ENCODE results near the gene CEACAM3. TPM values are rescaled to one million over a fixed set of nuclear protein-coding genes. Genes with fewer than 3 reads are reported as not detected.
A peak's percentile ranks its signal among the peaks of the same experiment; 100 is the strongest.
"Not testable (repeated sequence)": the region's sequence is repeated elsewhere in the genome, so short reads cannot be mapped to it uniquely, and the experiment has no call there.

CEACAM3 gene
- total and polyA plus RNA-seq, 2 experiments from 2014 or later = not detected

DNA sequence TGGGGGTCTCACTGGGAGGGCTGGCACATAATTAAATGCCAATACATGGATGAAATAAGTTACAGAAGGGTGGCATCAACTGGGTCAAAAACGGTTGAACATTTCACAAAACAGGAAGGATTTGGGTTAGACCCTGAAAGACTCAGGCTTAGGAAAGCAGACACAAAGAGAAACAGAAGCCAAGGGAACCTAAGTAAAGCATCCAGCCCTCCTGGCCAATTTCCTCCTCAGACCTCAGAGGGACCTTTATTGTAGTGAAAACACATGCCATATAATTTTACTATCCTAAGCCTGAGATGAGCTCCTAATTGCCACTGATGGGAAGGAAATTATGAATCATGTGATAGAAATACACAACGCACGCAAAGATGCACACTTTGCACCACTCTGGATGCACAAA, 12.1 kb upstream of the CEACAM3 start:
- Histone ChIP-seq H3K27ac (no peak overlapping the region), H3K9me2 (replicated peaks; ENCODE audit: insufficient read depth) (no peaks in the 10 kb centered on the region), H3K36me3 (replicated peaks; ENCODE audit: insufficient read depth, low read depth) (no peaks in the 10 kb centered on the region), H4K20me1 (ENCODE audit: insufficient read depth, poor library complexity, severe bottlenecking) (no peaks in the 10 kb centered on the region), H3K4me3 (no peak overlapping the region), H3K4me1 (ENCODE audit: insufficient read depth) (no peaks in the 10 kb centered on the region), H3K4me2 (no peak overlapping the region), H3K9me3 (ENCODE audit: low read depth) (no peaks in the 10 kb centered on the region), H3K79me2 (no peaks in the 10 kb centered on the region), H3K27me3 (peaks cover 9% of the 10 kb centered on the region), H2AFZ (no peak overlapping the region)
- no peak for TF ChIP-seq CTCF (IDR thresholded peaks at IDR 0.05; ENCODE audit: poor library complexity)
- no peak for TF ChIP-seq EZH2phosphoT487 (IDR thresholded peaks at IDR 0.05; ENCODE audit: low read depth, severe bottlenecking, unreplicated experiment)
- TF ChIP-seq EZH2 (IDR thresholded peaks at IDR 0.05; ENCODE audit: borderline replicate concordance) = no peak
- no peak for DNase-seq (ENCODE audit: low spot score)
- 50% methylated on average over 3 of the region's 3 CpGs for WGBS (ENCODE audit: low lambda C conversion rate, missing lambda C conversion rate)

DNA sequence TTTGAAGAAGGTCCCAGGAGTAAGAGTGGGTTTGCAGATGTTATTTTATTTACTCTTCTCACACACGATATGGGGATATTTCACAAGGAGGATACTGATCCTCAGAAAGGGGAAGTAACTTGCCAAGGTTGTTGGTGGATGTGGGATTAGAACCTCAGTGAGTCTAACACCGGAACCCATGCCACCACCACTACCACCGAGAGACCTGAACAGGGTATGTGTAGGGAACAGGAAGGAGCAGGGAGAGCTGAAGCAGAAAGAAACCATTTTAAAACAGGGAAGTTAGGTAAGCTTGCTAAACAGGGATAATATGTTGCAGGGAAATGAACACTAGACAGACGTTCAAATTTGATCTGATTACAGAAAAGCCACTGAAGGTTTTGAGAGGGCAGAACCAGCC, 11.6 kb upstream of the CEACAM3 start:
- no peak for TF ChIP-seq EZH2 (IDR thresholded peaks at IDR 0.05; ENCODE audit: borderline replicate concordance)
- no peaks in the 10 kb centered on the region for H3K4me1 ChIP-seq (ENCODE audit: insufficient read depth)
- H3K9me2 ChIP-seq (replicated peaks; ENCODE audit: insufficient read depth) = no peaks in the 10 kb centered on the region
- H3K27ac ChIP-seq = no peak overlapping the region
- 64% methylated on average over 4 of the region's 4 CpGs for WGBS (ENCODE audit: low lambda C conversion rate, missing lambda C conversion rate)
- H3K4me2 ChIP-seq = no peak overlapping the region
- H3K9me3 ChIP-seq (ENCODE audit: low read depth) = no peaks in the 10 kb centered on the region
- no peaks in the 10 kb centered on the region for H4K20me1 ChIP-seq (ENCODE audit: insufficient read depth, poor library complexity, severe bottlenecking)
- H3K79me2 ChIP-seq = no peaks in the 10 kb centered on the region
- H3K27me3 ChIP-seq = peaks cover 9% of the 10 kb centered on the region
- no peak overlapping the region for H3K4me3 ChIP-seq
- no peak overlapping the region for H2AFZ ChIP-seq
- no peaks in the 10 kb centered on the region for H3K36me3 ChIP-seq (replicated peaks; ENCODE audit: insufficient read depth, low read depth)
- DNase-seq (ENCODE audit: low spot score) = no peak

- TF ChIP-seq EZH2phosphoT487 (IDR thresholded peaks at IDR 0.05; ENCODE audit: low read depth, severe bottlenecking, unreplicated experiment) = no peak
- peak; percentile 75 for TF ChIP-seq CTCF (IDR thresholded peaks at IDR 0.05; ENCODE audit: poor library complexity)
- Histone ChIP-seq H3K79me2 (no peaks in the 10 kb centered on the region), H3K27me3 (peaks cover 9% of the 10 kb centered on the region), H3K4me2 (no peak overlapping the region), H3K36me3 (replicated peaks; ENCODE audit: insufficient read depth, low read depth) (no peaks in the 10 kb centered on the region), H3K4me1 (ENCODE audit: insufficient read depth) (no peaks in the 10 kb centered on the region), H2AFZ (no peak overlapping the region), H3K9me3 (ENCODE audit: low read depth) (no peaks in the 10 kb centered on the region), H3K27ac (no peak overlapping the region), H4K20me1 (ENCODE audit: insufficient read depth, poor library complexity, severe bottlenecking) (no peaks in the 10 kb centered on the region), H3K4me3 (no peak overlapping the region), H3K9me2 (replicated peaks; ENCODE audit: insufficient read depth) (no peaks in the 10 kb centered on the region)
- peak; percentile 84 for DNase-seq (ENCODE audit: low spot score)
- 1% methylated on average over 10 of the region's 10 CpGs for WGBS (ENCODE audit: low lambda C conversion rate, missing lambda C conversion rate)
Observed at GRCh38 chr19:41785653-41786052, 10.7 kb upstream of the CEACAM3 start.

DNA sequence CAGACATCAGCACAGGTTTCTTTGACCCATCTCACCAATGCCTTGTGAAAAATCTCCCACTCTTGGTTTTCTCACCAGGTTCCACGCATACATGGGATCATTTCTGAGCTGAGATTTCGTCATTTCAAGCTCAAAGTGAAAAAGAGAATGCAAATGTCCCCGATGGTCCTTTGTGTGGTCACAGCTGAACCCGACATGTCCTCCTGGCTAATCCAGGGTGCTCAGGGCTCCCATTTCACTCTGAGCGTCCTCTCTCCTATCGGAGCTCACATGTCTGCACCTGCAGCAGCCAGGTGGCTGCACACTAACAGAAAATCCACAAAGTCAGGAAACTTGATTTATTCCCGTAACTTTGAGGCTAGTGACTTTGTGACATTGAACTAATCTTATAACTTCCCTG, 9.3 kb upstream of the CEACAM3 start:
- no peaks in the 10 kb centered on the region for H3K9me2 ChIP-seq (replicated peaks; ENCODE audit: insufficient read depth)
- H3K9me3 ChIP-seq (ENCODE audit: low read depth) = no peaks in the 10 kb centered on the region

DNA sequence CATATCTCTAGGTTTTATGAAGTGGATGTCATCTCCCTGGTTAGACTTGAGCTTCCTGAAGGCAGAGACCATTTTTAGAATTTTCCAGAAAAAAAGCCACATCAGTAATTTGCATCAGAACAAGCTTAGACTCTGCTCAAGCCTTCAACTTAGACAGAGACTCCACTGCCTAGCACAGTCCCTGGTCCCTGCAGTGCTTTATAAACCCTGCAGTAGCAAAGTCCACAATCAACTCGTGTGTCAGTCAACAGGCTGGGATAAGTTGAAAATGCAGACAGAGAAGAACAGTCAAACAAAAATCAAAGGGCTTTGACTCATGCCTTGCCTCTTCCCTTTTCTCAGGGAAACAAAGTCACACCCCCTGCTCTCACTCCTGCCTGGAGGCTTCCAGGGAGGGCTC, 7.9 kb upstream of the CEACAM3 start:
- H3K9me3 ChIP-seq (ENCODE audit: low read depth); H3K9me2 ChIP-seq (replicated peaks; ENCODE audit: insufficient read depth); H3K79me2 ChIP-seq; H4K20me1 ChIP-seq (ENCODE audit: insufficient read depth, poor library complexity, severe bottlenecking); DNase-seq (ENCODE audit: low spot score); H3K36me3 ChIP-seq (replicated peaks; ENCODE audit: insufficient read depth, low read depth); H3K4me1 ChIP-seq (ENCODE audit: insufficient read depth); H2AFZ ChIP-seq; H3K27ac ChIP-seq; H3K4me2 ChIP-seq; H3K4me3 ChIP-seq: not testable (repeated sequence)
- WGBS (ENCODE audit: low lambda C conversion rate, missing lambda C conversion rate) = no CpG with 5 or more reads among the region's 1 CpG
- H3K27me3 ChIP-seq = peaks cover 14% of the 10 kb centered on the region

More for the DNA sequence above, 9.3 kb upstream of the CEACAM3 start:
- Histone ChIP-seq H3K27ac (no peak overlapping the region), H3K36me3 (replicated peaks; ENCODE audit: insufficient read depth, low read depth) (no peaks in the 10 kb centered on the region), H3K4me2 (no peak overlapping the region), H3K79me2 (no peaks in the 10 kb centered on the region), H3K27me3 (peaks cover 9% of the 10 kb centered on the region), H3K4me1 (ENCODE audit: insufficient read depth) (no peaks in the 10 kb centered on the region), H2AFZ (no peak overlapping the region), H3K4me3 (no peak overlapping the region), H4K20me1 (ENCODE audit: insufficient read depth, poor library complexity, severe bottlenecking) (no peaks in the 10 kb centered on the region)
- TF ChIP-seq EZH2 (IDR thresholded peaks at IDR 0.05; ENCODE audit: borderline replicate concordance) = no peak
- no peak for TF ChIP-seq EZH2phosphoT487 (IDR thresholded peaks at IDR 0.05; ENCODE audit: low read depth, severe bottlenecking, unreplicated experiment)
- TF ChIP-seq CTCF (IDR thresholded peaks at IDR 0.05; ENCODE audit: poor library complexity) = no peak
- 55% methylated on average over 7 of the region's 7 CpGs for WGBS (ENCODE audit: low lambda C conversion rate, missing lambda C conversion rate)
- DNase-seq (ENCODE audit: low spot score) = no peak

GRCh38 chr19:41789053-41789452, 7.3 kb upstream of the CEACAM3 start:
- H3K27me3 ChIP-seq = peaks cover 14% of the 10 kb centered on the region
- not testable (repeated sequence) for H3K27ac ChIP-seq; H3K4me1 ChIP-seq (ENCODE audit: insufficient read depth); DNase-seq (ENCODE audit: low spot score); H3K36me3 ChIP-seq (replicated peaks; ENCODE audit: insufficient read depth, low read depth); H3K9me3 ChIP-seq (ENCODE audit: low read depth); H2AFZ ChIP-seq; H4K20me1 ChIP-seq (ENCODE audit: insufficient read depth, poor library complexity, severe bottlenecking); H3K79me2 ChIP-seq; H3K4me3 ChIP-seq; H3K9me2 ChIP-seq (replicated peaks; ENCODE audit: insufficient read depth); H3K4me2 ChIP-seq
- WGBS (ENCODE audit: low lambda C conversion rate, missing lambda C conversion rate) = 62% methylated on average over 4 of the region's 5 CpGs
